Activated naive CD4-positive, alpha-beta T cell treated with anti-CD3 and anti-CD28 coated beads, Interleukin-2, amount 10 ng/mL, durations not matched to agents 7 days and 5 days (primary cell): ENCODE data around the gene CFAP410.
"Not testable (repeated sequence)": the region's sequence is repeated elsewhere in the genome, so short reads cannot be mapped to it uniquely, and the experiment has no call there.

ENCODE experiments used
- CTCF ChIA-PET: fragments of 350-600 bp; sonication (Branson Sonifier 250); formaldehyde crosslinking; loops from one replicate; lab custom pipeline; 2021; ENCODE audit warnings: antibody characterized with exemption; lab: Charles Lee
- DNase-seq: peaks from one replicate; pipeline ENCODE4 v3.0.0-alpha.2; 2020
- H3K27ac Mint-ChIP-seq: one replicate; pipeline ENCODE4 v1.8.0; 2021; ENCODE audit warnings: mild to moderate bottlenecking, moderate library complexity, mixed read lengths
- H3K27me3 Mint-ChIP-seq: one replicate; pipeline ENCODE4 v1.8.0; 2021; ENCODE audit warnings: mild to moderate bottlenecking, mixed read lengths
- H3K36me3 Mint-ChIP-seq: one replicate; pipeline ENCODE4 v1.8.0; 2021; ENCODE audit warnings: mixed read lengths
- H3K4me1 Mint-ChIP-seq: one replicate; pipeline ENCODE4 v1.8.0; 2021; ENCODE audit warnings: mixed read lengths
- H3K4me3 Mint-ChIP-seq: one replicate; pipeline ENCODE4 v1.8.0; 2021; ENCODE audit warnings: mild to moderate bottlenecking, moderate library complexity, mixed read lengths
- H3K9me3 Mint-ChIP-seq: one replicate; pipeline ENCODE4 v1.8.0; 2021; ENCODE audit warnings: mixed read lengths

The CFAP410 gene

DNA sequence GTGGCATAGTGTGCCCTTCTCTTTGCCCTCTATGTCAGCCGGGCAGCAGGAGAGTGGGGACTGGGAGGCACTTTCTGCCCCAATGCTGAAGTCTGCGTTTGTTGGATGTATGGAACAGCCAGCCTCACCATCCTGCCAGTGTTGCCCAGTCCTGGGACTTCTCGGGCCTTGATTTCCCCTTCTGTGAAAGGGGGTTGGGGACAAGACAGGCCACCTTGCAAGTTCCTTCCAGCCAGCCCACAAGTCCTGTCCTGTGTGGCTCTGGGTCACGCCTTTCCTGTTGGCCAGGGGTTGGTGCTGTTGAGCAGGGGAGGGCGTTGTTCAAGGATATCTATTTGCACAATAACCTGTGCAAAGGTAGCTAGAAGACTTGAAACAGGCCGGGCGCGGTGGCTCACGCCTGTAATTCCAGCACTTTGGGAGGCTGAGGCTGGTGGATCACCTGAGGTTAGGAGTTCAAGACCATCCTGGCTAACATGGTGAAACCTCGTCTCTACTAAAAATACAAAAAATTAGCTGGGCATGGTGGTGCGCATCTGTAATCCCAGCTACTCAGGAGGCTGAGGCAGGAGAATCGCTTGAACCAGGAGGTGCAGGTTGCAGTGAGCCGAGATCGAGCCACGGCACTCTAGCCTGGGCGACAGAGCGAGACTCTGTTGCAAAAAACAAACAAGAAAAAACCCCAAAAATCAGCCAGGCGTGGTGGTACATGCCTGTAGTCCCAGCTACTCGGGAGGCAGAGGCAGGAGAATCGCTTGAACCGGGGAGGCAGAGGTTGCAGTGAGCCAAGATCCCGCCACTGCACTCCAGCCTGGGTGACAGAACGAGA lies 36.4 kb downstream of the CFAP410 start:
- Mint-ChIP-seq H3K36me3 (peaks cover 11% of the 10 kb centered on the region), H3K27ac (peak overlapping the region; percentile 42), H3K4me3 (peak overlapping the region; percentile 81), H3K4me1 (peaks cover 56% of the 10 kb centered on the region)
- not testable (repeated sequence) for H3K27me3 Mint-ChIP-seq, H3K9me3 Mint-ChIP-seq
- CTCF ChIA-PET = interaction anchor here (0.7 to 1.2 kb wide), 2 partner anchors 177 to 179 kb away, joined by 3 to 4 read pairs; no protein-coding TSS in a partner anchor
- peak; percentile 41 for DNase-seq

- H3K9me3 Mint-ChIP-seq = no peaks in the 10 kb centered on the region
- CTCF ChIA-PET = no interaction called here
- DNase-seq = no peak
- no peaks in the 10 kb centered on the region for H3K27me3 Mint-ChIP-seq
- H3K4me1 Mint-ChIP-seq = peaks cover 62% of the 10 kb centered on the region
- H3K27ac Mint-ChIP-seq = peak overlapping the region; percentile 45
- peaks cover 8% of the 10 kb centered on the region for H3K36me3 Mint-ChIP-seq
- peak overlapping the region; percentile 81 for H3K4me3 Mint-ChIP-seq
Measured at GRCh38 chr21:44301961-44302406, 37.2 kb downstream of the CFAP410 start.

DNA sequence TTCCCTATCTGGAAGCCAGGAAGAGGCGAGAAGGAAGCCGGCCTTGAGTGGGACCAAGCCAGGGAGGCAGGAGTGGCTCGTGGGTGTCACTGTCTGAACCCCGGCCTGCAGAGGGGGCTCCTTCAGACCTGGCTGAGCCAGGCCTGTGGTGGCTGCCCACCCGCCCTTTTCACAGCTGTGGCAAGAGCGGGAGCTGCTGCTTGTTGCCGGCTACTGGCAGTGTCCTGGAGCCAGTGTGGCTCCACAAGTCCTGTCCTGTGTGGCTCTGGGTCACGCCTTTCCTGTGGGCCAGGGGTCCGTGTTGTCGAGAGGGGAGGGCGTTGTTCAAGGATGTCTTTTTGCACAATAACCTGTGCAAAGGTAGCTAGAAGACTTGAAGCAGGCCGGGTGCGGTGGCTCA lies 38.0 kb downstream of the CFAP410 start:
- no peaks in the 10 kb centered on the region for H3K9me3 Mint-ChIP-seq

DNA sequence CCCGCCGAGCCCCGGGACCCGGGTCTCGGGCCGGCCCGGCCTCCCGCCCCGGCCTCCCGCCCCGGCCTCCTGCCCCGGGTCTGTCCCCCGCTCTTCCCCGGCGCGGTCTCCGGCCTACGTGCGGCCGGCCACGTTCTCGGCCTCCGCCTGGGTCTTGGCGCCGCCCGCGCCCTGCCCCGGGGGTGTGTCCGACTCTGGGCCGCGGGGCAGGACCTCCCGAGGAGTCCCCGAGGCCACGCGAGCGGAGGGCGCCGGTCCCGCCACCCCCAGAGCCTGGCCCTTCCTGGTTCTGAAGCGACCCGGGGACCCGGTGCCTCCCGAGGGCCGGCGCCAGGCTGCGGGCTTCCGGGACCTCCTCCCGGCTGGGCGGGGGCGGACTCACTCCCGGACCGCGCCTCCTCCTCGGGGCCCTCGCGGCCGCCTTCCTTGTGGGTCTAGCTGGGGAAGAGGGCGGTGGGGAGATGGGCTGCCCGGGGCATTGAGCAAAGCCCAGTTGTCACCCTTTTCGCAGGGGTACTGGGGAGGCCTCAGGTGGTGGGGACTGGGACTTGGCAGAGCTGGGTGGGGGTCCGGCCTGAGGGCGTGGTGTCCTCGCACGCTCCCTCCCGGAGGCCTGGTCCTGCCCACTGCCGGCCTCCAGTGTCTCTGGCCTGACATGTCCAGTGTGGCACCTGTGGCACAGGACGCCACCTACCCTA lies 38.8 kb downstream of the CFAP410 start:
- H3K36me3 Mint-ChIP-seq = peaks cover 6% of the 10 kb centered on the region
- CTCF ChIA-PET = no interaction called here
- H3K27ac Mint-ChIP-seq = peak overlapping the region; percentile 84
- no peaks in the 10 kb centered on the region for H3K9me3 Mint-ChIP-seq
- H3K27me3 Mint-ChIP-seq = no peaks in the 10 kb centered on the region
- H3K4me3 Mint-ChIP-seq = peak overlapping the region; percentile 81
- peak; percentile 82 for DNase-seq
- H3K4me1 Mint-ChIP-seq = peaks cover 63% of the 10 kb centered on the region

More for the DNA sequence above, 38.0 kb downstream of the CFAP410 start:
- Mint-ChIP-seq H3K4me3 (peak overlapping the region; percentile 81), H3K4me1 (peaks cover 62% of the 10 kb centered on the region), H3K27ac (peak overlapping the region; percentile 84), H3K36me3 (peaks cover 6% of the 10 kb centered on the region), H3K27me3 (no peaks in the 10 kb centered on the region)
- CTCF ChIA-PET = no interaction called here
- no peak for DNase-seq

DNA sequence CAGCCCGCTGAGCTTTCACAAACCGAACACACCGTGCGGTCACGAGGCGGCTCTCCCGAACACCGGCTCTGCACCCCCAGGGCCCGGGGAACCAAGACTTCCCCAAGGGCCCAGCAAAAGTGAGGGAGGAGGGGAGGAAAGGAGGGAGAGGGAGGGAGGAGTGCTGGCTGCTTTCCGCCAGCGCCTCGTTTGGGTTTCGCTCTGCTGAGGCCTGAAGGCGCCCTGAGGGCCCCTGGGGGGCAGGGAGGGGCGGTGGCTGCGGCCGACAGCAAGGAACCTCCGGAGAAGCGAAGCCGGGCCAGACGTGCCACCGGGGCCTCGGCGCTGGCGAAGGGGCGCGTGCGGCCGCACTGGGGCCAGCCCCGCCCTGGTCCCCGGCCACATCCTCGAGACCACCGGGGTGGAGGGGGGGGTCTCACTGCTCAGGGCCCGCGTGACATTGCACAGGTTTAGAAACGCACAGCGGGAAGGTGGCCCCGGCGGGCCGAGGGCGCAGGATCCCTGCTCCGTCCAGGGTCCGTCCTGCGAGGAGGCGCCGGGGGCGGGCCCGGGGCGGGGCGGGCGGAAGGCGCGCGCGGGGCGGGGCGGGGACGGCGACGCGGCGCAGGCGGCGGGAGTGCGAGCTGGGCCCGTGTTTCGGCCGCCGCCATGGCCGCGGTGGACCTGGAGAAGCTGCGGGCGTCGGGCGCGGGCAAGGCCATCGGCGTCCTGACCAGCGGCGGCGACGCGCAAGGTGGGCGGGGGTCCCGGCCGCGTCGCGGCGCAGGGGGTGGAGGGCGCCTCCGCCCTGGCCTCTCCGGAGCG lies 39.5 kb downstream of the CFAP410 start, which contains the start of gene PFKL:
TSS of gene PFKL (plus strand) at position 596 of the 804 bp plus-strand sequence. CDS start at position 649, 53 bp downstream.
- peaks cover 3% of the 10 kb centered on the region for H3K27me3 Mint-ChIP-seq
- CTCF ChIA-PET = interaction anchor here (0.6 kb wide), 1 partner anchor 177 kb away, joined by 3 read pairs; no protein-coding TSS in a partner anchor
- H3K4me3 Mint-ChIP-seq = peak within 1 kb of the TSS; percentile 92
- H3K4me1 Mint-ChIP-seq = peaks cover 62% of the 10 kb centered on the region
- peaks cover 3% of the 10 kb centered on the region for H3K36me3 Mint-ChIP-seq
- H3K9me3 Mint-ChIP-seq = no peaks in the 10 kb centered on the region
- DNase-seq = peak; percentile 82
- H3K27ac Mint-ChIP-seq = peak within 1 kb of the TSS; percentile 99

- Mint-ChIP-seq H3K27ac (peak overlapping the region; percentile 99), H3K4me3 (peak overlapping the region; percentile 92), H3K27me3 (peaks cover 3% of the 10 kb centered on the region), H3K9me3 (no peaks in the 10 kb centered on the region), H3K4me1 (peaks cover 60% of the 10 kb centered on the region), H3K36me3 (peaks cover 3% of the 10 kb centered on the region)
- DNase-seq = peak; percentile 40
- CTCF ChIA-PET = interaction anchor here (0.6 to 1.7 kb wide), 3 partner anchors 18 to 177 kb away, joined by 3 to 4 read pairs (median 3); no protein-coding TSS in a partner anchor
Measured at GRCh38 chr21:44299085-44299457, 40.1 kb downstream of the CFAP410 start.

GRCh38 chr21:44298301-44298700 lies 40.9 kb downstream of the CFAP410 start:
- DNase-seq = no peak
- H3K9me3 Mint-ChIP-seq = no peaks in the 10 kb centered on the region
- H3K36me3 Mint-ChIP-seq = peaks cover under 1% of the 10 kb centered on the region
- peak overlapping the region; percentile 51 for H3K4me3 Mint-ChIP-seq
- peaks cover 55% of the 10 kb centered on the region for H3K4me1 Mint-ChIP-seq
- CTCF ChIA-PET = interaction anchor here (0.6 to 2.3 kb wide), 12 partner anchors 11 to 495 kb away, joined by 3 to 14 read pairs (median 3); no protein-coding TSS in a partner anchor
- H3K27me3 Mint-ChIP-seq = peaks cover 3% of the 10 kb centered on the region
- peak overlapping the region; percentile 83 for H3K27ac Mint-ChIP-seq

GRCh38 chr21:44297525-44298290 lies 41.5 kb downstream of the CFAP410 start:
- Mint-ChIP-seq H3K36me3 (no peaks in the 10 kb centered on the region), H3K9me3 (no peaks in the 10 kb centered on the region), H3K27ac (peak overlapping the region; percentile 83), H3K4me3 (peak overlapping the region; percentile 26), H3K4me1 (peaks cover 50% of the 10 kb centered on the region), H3K27me3 (peaks cover 3% of the 10 kb centered on the region)
- CTCF ChIA-PET = interaction anchor here (0.6 to 2.3 kb wide), 13 partner anchors 10 to 496 kb away, joined by 3 to 14 read pairs (median 3); no protein-coding TSS in a partner anchor
- DNase-seq = peak; percentile 86

DNA sequence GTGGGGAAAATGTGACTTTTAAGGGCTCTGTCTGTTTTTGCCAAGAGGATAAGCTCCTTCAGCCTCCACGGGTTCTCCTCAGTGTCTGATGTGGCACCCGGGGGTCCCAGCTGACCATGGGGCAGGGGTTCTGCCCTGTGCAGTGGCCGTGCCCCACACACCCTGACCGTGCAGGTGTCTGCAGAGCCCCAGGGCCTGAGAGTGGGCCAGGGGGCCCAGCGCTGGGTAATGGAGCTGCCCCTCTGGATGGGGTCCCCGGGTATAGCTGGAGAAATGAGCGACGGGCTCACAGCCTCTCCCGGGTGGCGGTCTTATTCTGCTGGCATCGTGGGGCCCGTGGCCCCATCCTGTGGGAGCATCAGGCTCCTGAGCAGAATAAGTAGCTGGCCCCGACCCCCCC lies 42.3 kb downstream of the CFAP410 start:
- peaks cover 43% of the 10 kb centered on the region for H3K4me1 Mint-ChIP-seq

DNA sequence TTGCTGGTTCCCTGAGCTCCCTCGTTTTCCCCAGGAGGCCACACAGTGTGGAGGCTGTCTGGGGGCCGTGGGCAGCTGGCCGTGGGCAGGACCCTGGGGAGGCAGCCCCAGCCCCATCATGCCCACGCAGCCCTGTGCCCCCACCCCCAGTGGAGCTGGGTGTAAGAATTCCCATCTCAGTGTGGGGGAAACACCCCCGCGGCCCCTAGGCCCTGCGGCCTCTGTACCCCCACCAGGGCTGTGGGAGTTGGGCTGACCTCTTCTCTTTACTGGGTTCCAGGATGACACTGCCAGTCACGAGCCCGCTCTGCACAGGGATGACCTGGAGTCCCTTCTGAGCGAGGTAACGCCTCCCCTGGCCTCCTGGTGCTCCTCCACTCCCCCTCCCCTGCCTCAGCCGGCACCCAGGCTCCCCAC lies 43.1 kb downstream of the CFAP410 start:
- no peak overlapping the region for H3K27ac Mint-ChIP-seq
- H3K36me3 Mint-ChIP-seq = no peaks in the 10 kb centered on the region

More for the DNA sequence above, 42.3 kb downstream of the CFAP410 start:
- CTCF ChIA-PET = interaction anchor here (0.6 to 2.3 kb wide), 5 partner anchors 10 to 218 kb away, joined by 3 to 14 read pairs (median 3); no protein-coding TSS in a partner anchor
- Mint-ChIP-seq H3K4me3 (no peak overlapping the region), H3K27me3 (peaks cover 7% of the 10 kb centered on the region), H3K36me3 (no peaks in the 10 kb centered on the region), H3K27ac (no peak overlapping the region), H3K9me3 (no peaks in the 10 kb centered on the region)
- no peak for DNase-seq

GRCh38 chr21:44295646-44296045 lies 43.5 kb downstream of the CFAP410 start:
- Mint-ChIP-seq H3K27ac (no peak overlapping the region), H3K4me3 (no peak overlapping the region), H3K4me1 (peaks cover 31% of the 10 kb centered on the region), H3K9me3 (no peaks in the 10 kb centered on the region), H3K27me3 (peaks cover 15% of the 10 kb centered on the region), H3K36me3 (no peaks in the 10 kb centered on the region)
- CTCF ChIA-PET = interaction anchor here (0.9 kb wide), 1 partner anchor 8 kb away, joined by 3 read pairs; no protein-coding TSS in a partner anchor
- DNase-seq = no peak

More for the DNA sequence above, 43.1 kb downstream of the CFAP410 start:
- CTCF ChIA-PET = interaction anchor here (0.6 to 2.3 kb wide), 2 partner anchors 10 to 28 kb away, joined by 3 to 14 read pairs; no protein-coding TSS in a partner anchor
- H3K9me3 Mint-ChIP-seq = no peaks in the 10 kb centered on the region
- DNase-seq = no peak
- peaks cover 35% of the 10 kb centered on the region for H3K4me1 Mint-ChIP-seq
- peaks cover 11% of the 10 kb centered on the region for H3K27me3 Mint-ChIP-seq
- H3K4me3 Mint-ChIP-seq = no peak overlapping the region

GRCh38 chr21:44295163-44295573 lies 44.0 kb downstream of the CFAP410 start:
- no peak overlapping the region for H3K4me3 Mint-ChIP-seq
- no peaks in the 10 kb centered on the region for H3K9me3 Mint-ChIP-seq
- H3K36me3 Mint-ChIP-seq = no peaks in the 10 kb centered on the region
- CTCF ChIA-PET = interaction anchor here (0.9 kb wide), 1 partner anchor 9 kb away, joined by 3 read pairs; no protein-coding TSS in a partner anchor
- H3K27ac Mint-ChIP-seq = peak overlapping the region; percentile 64
- no peak for DNase-seq
- peaks cover 20% of the 10 kb centered on the region for H3K27me3 Mint-ChIP-seq
- peaks cover 30% of the 10 kb centered on the region for H3K4me1 Mint-ChIP-seq
